SK-N-MC (cell line): Measurements from ENCODE around the gene KCNG2.

Experiments
- DNase-seq: peaks from one replicate; pipeline ENCODE4 v3.0.0-alpha.2; 2011; ENCODE audit warnings: low read depth, low spot score
- H3K27ac ChIP-seq: fragments of 200-600 bp; sonication (generic); 2 replicates; pipeline ENCODE4 v1.5.1; 2016; ENCODE audit warnings: mixed run types
- H3K36me3 ChIP-seq: fragments of 200-600 bp; sonication (generic); 2 replicates; pipeline ENCODE4 v1.6.1; 2017; ENCODE audit warnings: antibody characterized with exemption, low read length, mixed read lengths; ENCODE audit not compliant: insufficient read depth
- H3K4me3 ChIP-seq: fragments of 200-600 bp; sonication (generic); 2 replicates; pipeline ENCODE4 v1.5.1; 2016
- H3K9ac ChIP-seq: fragments of 200-600 bp; sonication (generic); 2 replicates; pipeline ENCODE4 v1.8.0; 2017; ENCODE audit warnings: mixed run types, mixed read lengths; ENCODE audit not compliant: insufficient read length
- H3K9me3 ChIP-seq: fragments of 200-600 bp; sonication (generic); 2 replicates; pipeline ENCODE4 v1.6.1; 2017; ENCODE audit warnings: low read depth, mild to moderate bottlenecking, antibody characterized with exemption, low read length, moderate library complexity, mixed read lengths
- EZH2 ChIP-seq: fragments of 200-600 bp; sonication (generic); IDR thresholded peaks from one replicate; pipeline ENCODE4 v1.6.1; 2017; ENCODE audit warnings: antibody characterized with exemption
- FOXP2 ChIP-seq: optimal IDR thresholded peaks from 2 replicates; pipeline ENCODE3; 2011; ENCODE audit warnings: mild to moderate bottlenecking, moderate library complexity; ENCODE audit not compliant: insufficient read depth; ENCODE audit errors: extremely low read length, control extremely low read depth
- POLR2AphosphoS5 ChIP-seq: IDR thresholded peaks from 2 replicates; pipeline ENCODE4 v1.6.1; 2012; ENCODE audit warnings: mild to moderate bottlenecking, low read depth, low read length, borderline replicate concordance

Gene KCNG2

DNA sequence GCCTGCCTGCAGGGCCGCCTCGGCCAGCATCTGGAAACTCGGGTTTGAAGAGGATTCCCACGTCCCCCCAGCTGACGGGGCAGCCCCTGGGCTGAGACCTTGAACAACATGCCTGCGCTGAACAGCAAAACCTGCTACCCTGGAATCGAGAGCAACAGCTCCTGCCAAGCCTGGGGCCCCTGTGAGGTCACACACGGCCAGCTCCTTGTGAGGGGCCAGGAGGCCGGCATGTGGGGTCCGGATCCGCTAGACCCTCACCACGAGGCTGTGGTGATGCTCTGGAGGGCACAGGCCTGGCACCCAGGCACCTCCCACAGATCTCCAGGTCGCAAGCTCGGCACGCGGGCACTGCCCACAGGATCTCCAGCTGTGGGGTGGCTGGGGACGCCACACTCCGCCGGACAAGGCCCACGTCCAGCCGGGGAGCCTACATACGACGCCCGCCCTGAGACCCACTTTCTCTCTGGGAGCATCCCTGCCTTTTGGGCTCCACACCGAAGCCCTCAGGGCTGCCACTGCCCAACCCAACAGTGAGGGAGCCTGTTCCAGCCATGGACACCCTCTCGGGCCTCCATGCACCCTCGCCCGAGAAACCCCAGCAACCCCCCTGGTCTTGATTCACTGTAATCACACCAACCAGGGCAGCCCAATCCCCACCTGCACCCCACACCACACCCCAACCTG, 119.6 kb downstream of the KCNG2 start:
- Histone ChIP-seq H3K36me3 (no peaks in the 10 kb centered on the region; the same call in 1 of the 2 replicates), H3K4me3 (no peak overlapping the region), H3K27ac (no peak overlapping the region), H3K9me3 (no peaks in the 10 kb centered on the region), H3K9ac (no peak overlapping the region)
- TF ChIP-seq EZH2, result no peak
- TF ChIP-seq FOXP2, result no peak
- no peak for TF ChIP-seq POLR2AphosphoS5
- no peak for DNase-seq

DNA sequence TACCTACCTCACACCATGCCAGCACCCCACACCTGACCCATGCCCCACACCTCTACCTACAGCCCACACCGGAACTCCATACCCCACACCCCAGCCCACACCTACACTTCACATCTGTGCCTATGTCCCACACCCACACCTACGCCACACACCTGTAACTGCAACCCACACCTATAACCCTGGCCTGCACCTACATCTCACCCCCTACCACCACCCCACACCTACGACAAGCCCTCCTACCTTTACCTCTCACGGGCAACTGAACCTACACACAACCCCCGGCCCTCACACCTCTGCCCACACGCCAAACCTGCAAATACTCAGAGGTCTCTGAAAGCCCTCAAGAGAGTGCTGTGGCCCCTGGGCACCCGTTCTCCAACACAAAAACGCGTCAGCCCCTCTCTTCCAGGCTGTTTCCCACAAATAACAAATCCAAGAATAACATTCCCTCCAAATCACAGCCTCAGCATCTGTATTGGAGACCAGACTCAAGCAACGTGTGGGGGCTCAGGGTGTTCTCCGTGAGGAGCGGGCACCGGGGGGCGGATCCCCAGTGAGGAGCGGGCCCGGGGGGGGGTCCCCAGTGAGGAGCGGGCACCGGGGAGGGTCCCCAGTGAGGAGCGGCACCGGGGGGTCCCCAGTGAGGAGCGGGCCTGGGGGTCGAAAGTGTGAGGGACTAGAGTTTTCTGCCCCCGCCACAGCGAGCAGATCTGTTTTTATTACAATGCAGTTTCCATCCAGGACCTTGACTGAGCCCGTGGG, 120.3 kb downstream of the KCNG2 start:
- H3K9me3 ChIP-seq, result no peaks in the 10 kb centered on the region
- H3K4me3 ChIP-seq, result no peak overlapping the region
- H3K36me3 ChIP-seq, result no peaks in the 10 kb centered on the region; the same call in 1 of the 2 replicates
- H3K9ac ChIP-seq, result no peak overlapping the region
- TF ChIP-seq FOXP2, result no peak
- TF ChIP-seq EZH2, result no peak
- no peak for TF ChIP-seq POLR2AphosphoS5
- no peak overlapping the region for H3K27ac ChIP-seq
- DNase-seq, result no peak

DNA sequence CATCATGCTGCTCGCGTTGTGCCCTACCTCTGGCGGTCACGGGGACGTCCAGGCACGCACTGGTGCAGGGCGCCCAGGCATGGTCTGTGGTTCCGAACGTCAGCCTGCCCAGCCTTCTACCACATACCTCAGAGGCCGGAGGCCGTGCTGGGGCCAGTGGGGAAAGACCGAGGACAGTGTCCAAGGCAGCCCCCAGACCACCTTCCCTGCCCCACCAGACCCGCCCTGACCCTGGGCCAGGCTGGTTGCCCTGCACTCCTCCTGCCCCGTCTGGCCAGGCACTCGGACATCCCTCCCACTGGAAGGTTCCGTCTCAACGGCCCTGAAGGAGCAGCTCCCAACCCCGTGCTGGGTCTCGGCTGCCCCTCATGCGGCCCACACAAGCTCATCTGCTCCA, 120.9 kb downstream of the KCNG2 start:
- no peak overlapping the region for H3K27ac ChIP-seq
- no peaks in the 10 kb centered on the region; the same call in 1 of the 2 replicates for H3K36me3 ChIP-seq
- no peaks in the 10 kb centered on the region for H3K9me3 ChIP-seq
- DNase-seq, result no peak
- H3K9ac ChIP-seq, result no peak overlapping the region
- H3K4me3 ChIP-seq, result no peak overlapping the region
- TF ChIP-seq FOXP2 (no peak), EZH2 (no peak), POLR2AphosphoS5 (no peak)

DNA sequence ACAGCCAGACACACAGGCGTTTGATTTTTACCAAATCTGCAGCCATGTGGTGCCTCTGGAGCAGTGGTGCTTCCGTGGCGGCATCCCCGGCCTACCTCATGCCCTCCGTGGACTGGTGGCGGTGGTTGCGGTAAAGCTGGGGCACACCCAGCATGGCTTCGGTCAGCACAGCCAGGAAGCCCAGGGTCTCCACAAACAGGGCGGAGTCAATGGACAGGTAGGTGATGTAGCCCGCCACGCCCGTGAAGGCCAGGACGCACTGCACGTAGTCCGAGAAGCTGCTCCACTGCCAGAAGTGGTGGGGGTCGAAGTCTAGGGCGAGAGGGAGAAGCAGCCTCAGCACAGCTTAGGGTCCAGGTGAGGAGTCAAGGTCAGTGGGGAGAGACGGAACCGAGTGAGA, 121.4 kb downstream of the KCNG2 start:
- no peak for DNase-seq
- no peaks in the 10 kb centered on the region; the same call in 1 of the 2 replicates for H3K36me3 ChIP-seq
- no peak overlapping the region for H3K27ac ChIP-seq
- no peak for TF ChIP-seq FOXP2
- no peak for TF ChIP-seq EZH2
- no peak for TF ChIP-seq POLR2AphosphoS5
- H3K9ac ChIP-seq, result no peak overlapping the region
- no peak overlapping the region for H3K4me3 ChIP-seq
- H3K9me3 ChIP-seq, result no peaks in the 10 kb centered on the region

DNA sequence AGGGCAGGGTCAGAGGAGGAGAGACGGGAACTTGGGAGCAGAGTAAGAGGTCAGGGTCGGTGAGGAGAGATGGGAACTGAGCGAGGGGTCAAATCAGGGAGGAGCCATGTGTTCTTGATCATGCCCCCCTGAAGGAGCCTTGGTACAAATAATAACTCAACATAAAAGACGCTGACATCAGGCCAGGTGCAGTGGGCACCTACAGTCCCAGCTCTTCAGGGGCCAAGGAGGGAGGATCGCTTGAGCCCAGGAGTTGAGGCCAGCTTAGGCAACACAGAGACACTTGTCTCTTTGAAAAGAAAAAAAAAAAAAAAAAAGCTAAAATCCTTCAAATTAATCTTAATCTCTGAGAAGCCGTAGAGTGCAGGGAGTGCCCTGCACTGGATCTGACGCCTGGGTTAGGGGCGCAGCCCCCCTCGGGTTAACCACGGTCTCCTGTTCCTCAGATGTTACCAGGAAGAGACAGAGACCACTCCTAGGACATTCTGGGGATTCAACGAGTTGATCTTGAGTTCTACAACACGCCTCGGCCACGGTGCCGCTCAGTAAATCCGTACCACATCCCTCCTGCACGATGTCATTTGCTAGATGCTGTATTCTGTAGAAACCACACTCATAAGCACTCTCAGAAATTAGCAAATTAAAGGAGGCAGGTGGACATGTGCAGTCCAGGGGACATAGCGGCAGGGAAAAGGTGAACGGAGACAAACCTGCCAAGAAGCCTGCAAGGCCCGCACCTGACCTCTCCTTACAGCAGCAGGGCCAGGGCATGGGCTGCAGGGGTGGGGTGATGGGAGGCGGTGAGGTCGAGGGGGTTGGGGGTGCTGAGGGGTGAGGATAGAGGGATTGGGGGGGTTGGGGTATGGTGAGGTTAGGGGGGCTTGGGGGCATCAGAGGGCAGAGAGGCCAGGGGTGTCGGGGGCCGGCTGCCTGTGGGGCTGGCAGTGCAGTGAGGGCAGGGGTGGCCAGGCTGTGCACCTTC, 124.5 kb downstream of the KCNG2 start:
- H3K36me3 ChIP-seq, result no peaks in the 10 kb centered on the region; the same call in 1 of the 2 replicates
- TF ChIP-seq POLR2AphosphoS5 (no peak), FOXP2 (no peak), EZH2 (no peak)
- no peaks in the 10 kb centered on the region for H3K9me3 ChIP-seq
- no peak overlapping the region for H3K9ac ChIP-seq
- DNase-seq, result no peak
- H3K27ac ChIP-seq, result no peak overlapping the region
- H3K4me3 ChIP-seq, result no peak overlapping the region

DNA sequence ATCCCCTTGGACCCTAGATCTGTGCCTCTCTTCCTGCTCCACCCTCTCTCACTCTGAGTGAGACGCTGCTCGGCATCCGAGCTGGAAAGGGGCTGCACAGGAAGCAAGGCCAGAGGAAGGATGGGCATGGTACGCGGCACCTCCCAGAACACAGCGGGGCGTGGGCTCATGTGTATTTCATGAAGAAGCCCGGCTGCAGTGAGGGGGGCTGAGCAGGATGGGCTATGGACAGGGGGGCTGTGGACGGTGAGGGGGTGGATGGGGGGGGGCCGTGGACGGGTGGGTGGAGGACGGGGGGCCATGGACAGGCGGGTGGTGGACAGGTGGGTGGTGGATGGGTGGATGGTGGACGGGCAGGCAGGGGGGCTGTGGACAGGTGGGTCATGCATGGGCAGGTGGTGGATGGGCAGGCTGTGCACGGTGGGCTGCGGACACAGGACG, 125.3 kb downstream of the KCNG2 start:
- Histone ChIP-seq H3K36me3 (no peaks in the 10 kb centered on the region; the same call in 1 of the 2 replicates), H3K4me3 (no peak overlapping the region), H3K9ac (no peak overlapping the region), H3K9me3 (no peaks in the 10 kb centered on the region), H3K27ac (no peak overlapping the region)
- no peak for DNase-seq
- TF ChIP-seq EZH2 (no peak), FOXP2 (no peak), POLR2AphosphoS5 (no peak)

DNA sequence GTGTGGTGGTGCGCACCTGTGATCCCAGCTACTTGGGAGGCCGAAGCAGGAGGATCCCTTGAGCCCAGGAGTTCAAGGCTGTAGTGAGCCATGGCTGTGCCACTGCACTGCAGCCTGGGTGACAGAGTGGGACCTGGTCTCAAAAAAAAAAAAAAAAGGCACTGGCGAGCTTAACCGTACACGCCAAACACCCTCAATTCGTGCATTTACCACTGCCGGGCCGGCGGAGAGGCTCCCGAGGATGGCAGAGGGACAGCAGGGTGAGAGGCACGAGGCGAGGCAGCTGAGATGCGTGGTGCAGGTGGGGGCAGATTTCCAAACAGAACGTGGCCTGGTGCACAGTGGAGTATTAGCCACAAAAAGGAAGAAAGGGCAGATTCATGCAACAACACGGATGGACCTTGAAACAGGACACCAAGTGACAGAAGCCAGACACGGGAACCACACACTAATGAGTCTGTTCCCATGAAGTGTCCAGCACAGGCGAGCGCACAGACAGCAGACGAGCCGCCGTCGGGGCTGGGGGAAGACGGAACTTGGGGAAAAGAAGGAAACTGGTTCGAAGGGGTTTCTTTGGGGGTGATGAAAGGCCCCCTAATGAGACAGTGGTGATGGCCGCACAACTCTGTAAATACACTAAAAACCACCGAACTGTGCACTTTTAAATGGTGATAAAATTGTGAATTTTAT, 126.3 kb downstream of the KCNG2 start:
- H3K36me3 ChIP-seq, result peaks cover 4% of the 10 kb centered on the region
- H3K9ac ChIP-seq, result no peak overlapping the region
- DNase-seq, result no peak
- no peak for TF ChIP-seq POLR2AphosphoS5
- no peak for TF ChIP-seq EZH2
- TF ChIP-seq FOXP2, result no peak
- H3K27ac ChIP-seq, result no peak overlapping the region
- no peak overlapping the region for H3K4me3 ChIP-seq
- H3K9me3 ChIP-seq, result no peaks in the 10 kb centered on the region
